GM18519 (cell line): Measurements from ENCODE around the gene SPATA20.

Experiments
- ATAC-seq: cut with Tn5 transposase; IDR thresholded peaks from one replicate; pipeline ENCODE4 v1.9.1; 2021; ENCODE audit warnings: mild to moderate bottlenecking, moderate library complexity; ENCODE audit not compliant: unreplicated experiment, low FRiP score

The SPATA20 gene

GRCh38 chr17:50547035-50547735 is at the start of gene SPATA20:
Gene SPATA20 (plus strand): TSS chr17:50547174. CDS start chr17:50547209, 35 bp downstream.
- ATAC-seq, result no peak

- no peak for ATAC-seq
These were observed 48.7 kb upstream of the SPATA20 start for GRCh38 chr17:50498021-50498874.

GRCh38 chr17:50499270-50499669 is 47.7 kb upstream of the SPATA20 start:
- no peak for ATAC-seq

DNA sequence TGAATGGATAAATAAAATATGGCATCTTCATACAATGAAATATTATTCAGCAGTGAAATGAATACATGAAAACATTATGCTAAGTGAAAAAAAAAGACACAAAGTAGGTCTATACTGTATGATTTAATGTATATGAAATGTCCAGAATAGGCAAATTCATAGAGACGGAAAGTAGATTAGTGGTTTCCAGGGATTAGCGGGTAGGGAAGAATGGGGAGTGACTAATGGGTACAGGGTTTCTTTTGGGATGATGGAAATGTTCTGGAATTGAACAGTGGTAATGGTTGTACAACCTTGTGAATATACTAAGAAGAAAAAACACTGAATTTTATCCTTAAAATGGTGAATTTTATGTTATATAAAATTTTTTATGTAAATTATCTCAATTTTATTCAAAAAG is 47.3 kb upstream of the SPATA20 start:
- no peak for ATAC-seq

DNA sequence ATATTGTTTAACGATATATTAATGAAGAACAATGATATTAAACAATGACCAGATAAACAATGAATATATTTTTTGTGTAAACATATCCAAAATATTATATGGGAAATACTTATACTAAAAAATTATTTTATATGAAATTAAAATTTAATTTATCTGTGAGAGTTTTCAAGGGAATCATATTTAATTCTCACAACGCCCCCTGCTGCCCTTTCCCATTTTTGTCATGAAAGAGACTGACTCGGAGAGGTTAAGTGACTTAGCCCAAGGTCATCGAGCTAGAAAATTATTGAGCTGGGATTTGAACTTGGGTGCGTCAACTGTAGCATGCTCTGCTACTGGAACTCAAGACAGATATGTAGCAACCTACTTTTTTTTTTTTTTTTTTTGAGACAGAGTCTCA is 45.9 kb upstream of the SPATA20 start:
- no peak for ATAC-seq

DNA sequence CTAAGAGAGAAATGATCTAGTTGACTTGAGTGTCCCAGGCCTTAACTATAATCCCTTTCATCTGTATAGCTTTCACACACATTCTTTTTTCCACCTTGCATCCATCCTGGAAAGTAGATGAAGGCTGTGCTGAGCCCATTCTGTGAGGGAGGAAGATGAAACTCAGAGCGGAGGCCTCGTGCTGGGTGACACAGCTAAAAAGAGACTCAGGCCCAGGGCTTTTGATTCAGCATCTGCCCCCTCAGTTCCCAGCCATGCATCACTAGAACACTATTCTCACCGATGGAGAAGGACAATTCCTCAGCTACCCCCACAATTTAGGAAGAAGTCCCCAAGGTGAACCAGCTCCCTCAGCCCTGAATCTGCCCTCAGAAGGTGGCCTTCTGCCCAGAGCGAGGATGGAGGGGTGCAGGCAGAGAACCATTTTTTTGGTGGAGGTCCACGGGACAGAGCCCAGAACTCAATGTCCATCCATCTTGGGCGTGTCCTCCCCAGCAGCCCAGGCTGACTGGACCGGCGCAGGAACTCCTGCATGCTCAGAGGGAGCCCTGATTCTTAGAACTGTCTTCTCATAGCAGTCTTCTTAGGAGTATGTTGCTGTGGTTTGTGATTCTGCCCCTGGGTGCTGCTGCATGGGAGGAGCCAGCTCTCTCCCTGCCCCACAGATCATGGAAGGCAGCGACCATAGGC is 44.5 kb upstream of the SPATA20 start:
- ATAC-seq, result no peak

DNA sequence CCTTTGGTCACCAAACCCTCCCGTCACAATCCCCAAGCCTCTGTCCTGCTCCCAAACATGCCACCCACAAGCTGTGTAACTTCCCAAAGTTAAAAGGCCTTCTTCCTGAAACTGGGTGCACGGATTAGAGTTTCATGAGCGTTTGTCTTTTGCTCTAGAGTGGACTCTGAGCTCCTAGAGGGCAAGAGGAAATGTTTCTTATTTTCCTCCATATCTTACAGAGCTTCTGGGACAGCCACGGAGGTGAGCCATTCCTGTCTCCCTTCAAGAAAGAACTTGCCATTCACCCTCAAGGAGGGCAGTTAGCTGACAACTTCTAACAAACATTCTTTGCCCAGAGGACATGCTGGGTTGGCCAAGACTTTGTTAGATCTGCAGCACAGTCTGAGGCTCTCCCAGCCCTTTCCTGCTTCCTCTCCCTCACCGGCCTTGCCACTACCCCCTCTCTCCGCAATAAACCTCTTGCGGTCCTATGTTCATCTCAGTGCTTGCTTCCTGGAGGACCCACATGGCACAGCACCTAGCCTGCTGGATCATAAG is 41.3 kb upstream of the SPATA20 start:
- no peak for ATAC-seq

DNA sequence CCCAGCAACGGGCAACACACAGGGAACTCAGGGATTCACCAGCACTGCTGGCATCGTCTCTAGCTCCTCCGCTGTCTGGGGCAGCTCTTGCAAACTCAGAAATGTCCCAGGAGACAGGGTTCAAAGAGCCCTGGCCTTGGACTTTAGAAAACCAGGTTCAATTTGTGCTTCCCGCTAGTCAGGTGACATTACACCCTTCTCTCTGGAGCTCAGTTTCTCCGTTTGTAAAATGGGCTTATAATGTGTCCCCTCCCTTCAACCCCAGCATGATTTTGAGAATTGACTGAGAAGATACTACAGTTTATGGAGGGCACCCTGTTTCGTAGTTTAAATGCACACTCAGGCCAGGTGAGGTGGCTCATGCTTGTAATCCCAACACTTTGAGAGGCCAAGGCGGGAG is 40.7 kb upstream of the SPATA20 start:
- no peak for ATAC-seq

DNA sequence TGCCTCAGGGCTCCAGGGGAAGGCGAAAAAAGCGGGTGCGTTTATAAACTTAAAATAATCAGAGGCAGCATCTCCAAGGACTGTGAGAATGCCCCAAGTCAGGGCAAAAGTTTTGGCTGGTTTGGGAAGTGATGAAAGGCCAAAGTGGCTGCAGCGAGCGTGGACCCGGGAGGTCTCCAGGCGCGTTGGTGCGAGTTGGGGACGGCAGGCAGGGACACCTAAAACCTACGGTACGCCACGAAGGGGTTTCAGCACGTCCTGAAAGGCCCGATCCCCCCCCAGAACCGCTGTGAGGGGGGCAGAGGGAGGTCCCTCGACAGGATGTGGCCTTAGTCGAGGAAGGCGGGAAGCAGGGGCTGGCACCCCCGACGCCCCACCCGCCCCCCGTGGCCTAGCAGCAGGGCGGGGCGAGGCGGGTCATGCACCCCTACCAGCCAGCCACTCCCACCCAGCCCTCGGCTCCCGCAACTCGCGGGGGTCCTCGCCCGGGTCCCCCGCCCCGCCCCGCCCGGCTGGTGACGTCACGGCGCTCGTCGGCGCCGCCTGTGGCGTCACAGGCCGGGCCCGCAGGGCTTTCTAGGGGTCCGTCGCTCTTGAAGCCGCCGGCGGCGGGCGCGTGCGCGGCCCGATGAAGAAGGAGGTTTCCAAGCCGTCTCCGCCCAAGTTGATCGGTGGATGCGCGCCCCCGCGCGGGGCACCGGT is 39.0 kb upstream of the SPATA20 start, which contains the start of gene MYCBPAP:
Gene MYCBPAP (plus strand): TSS at position 569 of the 702 bp plus-strand sequence. CDS start 236 bp downstream, outside the sequence.
- ATAC-seq, result no peak

- no peak for ATAC-seq
These were observed 38.2 kb upstream of the SPATA20 start for GRCh38 chr17:50508573-50509460.

GRCh38 chr17:50511058-50511457 is 35.9 kb upstream of the SPATA20 start:
- peak; percentile 66 for ATAC-seq

DNA sequence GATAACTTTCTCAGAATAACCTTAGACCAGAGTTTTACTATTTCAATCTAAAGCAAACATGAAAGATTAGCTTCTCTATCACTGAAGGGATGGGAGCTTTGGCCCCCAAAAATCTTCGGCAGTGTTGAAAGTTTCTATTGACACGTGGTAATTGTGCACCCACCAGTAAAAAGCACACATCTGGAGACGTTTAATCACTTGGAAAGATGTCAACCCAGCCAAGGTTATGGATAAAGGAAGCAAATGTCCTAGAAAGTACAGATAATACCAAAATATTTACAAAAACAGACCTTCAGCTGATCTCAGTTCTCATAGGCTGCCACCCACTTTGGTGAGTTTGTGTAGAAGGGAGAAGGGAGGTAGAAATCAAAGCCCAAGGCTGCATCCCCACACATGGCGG is 33.5 kb upstream of the SPATA20 start:
- no peak for ATAC-seq

- no peak for ATAC-seq
These were observed 32.6 kb upstream of the SPATA20 start for GRCh38 chr17:50514388-50514787.

DNA sequence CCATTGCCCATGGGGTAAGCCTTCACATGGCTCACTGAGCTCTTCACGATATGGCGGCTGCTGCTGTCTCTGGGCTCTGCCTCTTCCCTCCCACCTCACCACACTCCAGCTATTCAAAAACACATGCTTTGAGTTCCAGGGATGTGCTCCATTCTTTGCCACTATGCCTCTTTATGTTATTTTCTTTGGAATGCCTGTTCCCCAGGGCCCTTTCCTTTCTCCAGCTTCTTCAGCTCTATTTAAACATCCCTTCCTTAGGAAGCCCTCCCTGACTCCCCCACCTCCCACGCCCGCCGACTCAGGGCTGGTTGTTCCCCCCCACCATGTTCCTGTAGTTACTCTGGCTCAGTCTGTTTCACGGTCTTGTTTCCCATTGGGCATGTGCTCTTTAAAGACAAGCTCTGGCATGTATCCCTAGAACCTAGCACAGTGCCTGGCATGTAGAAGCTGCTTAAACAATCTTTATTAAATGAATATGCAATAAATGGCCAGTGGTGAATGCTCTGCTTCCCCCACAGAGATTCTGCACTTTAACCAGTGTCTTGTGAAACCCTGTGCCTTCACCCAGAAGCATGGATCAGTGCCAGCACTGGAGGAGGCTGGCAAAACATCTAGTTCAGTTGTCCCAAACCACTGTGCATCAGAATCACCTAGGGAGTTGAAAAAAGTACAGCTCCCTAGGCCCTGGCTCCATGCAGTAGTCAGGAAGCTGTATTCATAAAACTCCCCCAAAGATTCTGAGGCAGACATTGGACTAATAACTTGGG is 31.9 kb upstream of the SPATA20 start:
- no peak for ATAC-seq

- no peak for ATAC-seq
These were observed 30.0 kb upstream of the SPATA20 start for GRCh38 chr17:50517011-50517410.

DNA sequence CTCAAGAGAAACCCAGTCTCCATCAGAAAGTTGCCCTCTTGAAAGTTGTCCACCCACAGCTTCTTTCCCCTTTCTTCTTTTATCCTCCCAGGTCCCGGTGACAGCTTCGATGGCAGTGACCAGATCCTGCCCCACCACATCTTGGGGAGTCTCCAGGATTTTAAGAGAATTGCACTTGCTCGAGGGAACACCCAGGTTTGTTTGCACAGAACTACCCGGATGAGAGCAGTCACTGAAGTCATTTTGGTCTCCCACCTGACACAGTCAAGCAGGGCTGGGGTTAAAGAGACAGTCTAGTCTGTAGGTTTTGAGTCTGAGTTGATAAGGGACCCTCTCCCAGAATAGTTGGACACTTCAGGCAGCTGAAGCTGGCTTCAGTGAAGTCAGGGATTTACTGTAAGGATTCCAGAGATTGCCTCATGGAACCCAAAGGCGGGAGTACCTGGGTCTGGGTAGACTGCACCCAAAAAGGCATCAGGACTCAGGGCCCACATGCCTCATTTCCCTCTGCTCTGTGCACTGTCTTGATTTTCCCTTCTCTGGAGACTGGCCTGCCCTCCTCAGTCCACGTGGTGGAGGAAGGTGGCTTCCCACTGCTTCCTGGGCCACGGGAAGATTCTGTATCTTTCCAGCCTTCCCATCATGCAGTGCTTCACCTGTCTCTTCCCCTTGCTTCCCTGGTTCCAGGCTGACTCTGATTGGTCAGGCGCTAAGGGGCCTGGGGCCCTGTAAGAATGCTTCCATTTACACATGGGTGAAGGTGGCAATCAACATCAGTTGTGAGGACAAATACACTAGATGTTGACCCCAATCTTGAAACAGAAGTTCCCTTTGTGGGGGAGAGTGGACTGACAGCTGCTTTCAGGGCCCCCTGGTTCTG is 29.2 kb upstream of the SPATA20 start:
- ATAC-seq, result no peak

DNA sequence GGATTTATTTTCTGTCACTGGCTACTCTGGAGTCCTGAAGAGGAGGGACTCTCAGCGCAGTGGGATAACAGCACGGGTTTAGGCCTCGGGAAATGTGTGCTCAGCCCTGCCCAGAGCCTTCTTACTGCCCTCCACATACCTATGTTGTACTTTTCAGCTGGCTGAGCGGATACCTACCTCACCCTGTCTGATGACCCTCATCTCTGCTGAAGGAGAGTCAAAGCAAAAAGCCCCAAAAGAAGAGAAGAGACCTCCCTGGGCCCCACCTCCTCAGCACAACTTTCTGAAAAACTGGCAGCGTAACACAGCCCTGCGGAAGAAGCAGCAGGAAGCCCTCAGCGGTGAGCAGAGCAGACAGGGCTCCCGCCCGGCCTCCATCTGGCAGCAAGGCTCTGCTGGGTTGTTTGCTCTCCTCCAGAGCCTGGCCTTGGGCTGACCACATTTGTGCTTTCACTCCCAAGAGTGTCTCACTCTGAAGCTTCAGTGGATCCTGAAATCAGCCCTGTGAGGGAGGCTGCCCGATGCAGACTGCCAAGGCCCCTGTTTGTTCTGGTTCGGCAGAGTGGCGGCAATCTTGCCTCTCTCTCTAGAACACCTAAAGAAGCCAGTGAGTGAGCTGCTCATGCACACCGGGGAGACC is 28.5 kb upstream of the SPATA20 start:
- ATAC-seq, result no peak
